AG20443 (cell line): Measurements from ENCODE around the gene ACKR3.
A peak's percentile ranks its signal among the peaks of the same experiment; 100 is the strongest.

Experiments used
- DNase-seq: peaks from one replicate; pipeline ENCODE4 v3.0.0; 2012; ENCODE audit warnings: low spot score, mixed read lengths

The ACKR3 gene

GRCh38 chr2:236570081-236570868, 650 bp downstream of the ACKR3 start:
- no peak for DNase-seq

GRCh38 chr2:236571145-236571544, 1.5 kb downstream of the ACKR3 start:
- no peak for DNase-seq

DNA sequence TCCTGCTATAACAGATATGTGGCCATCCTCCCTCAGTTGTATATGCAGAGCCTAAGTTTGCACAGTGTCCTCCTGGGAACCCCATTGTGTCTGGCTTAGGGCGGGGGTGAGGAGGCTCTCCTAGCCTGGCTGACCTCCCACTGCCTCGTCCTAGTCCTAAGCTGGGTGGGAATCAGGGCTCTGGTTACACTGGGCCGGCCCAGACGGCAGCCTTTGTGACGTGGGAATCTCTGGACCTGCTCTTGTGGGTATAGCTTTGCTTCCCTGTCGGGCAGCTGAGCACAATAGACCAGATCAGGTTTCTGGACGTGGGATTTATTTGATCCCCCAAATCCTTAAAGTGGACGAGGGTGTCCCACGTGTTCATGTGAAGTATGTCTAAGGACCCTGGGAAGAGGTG, 2.9 kb downstream of the ACKR3 start:
- DNase-seq, result peak; percentile 25

DNA sequence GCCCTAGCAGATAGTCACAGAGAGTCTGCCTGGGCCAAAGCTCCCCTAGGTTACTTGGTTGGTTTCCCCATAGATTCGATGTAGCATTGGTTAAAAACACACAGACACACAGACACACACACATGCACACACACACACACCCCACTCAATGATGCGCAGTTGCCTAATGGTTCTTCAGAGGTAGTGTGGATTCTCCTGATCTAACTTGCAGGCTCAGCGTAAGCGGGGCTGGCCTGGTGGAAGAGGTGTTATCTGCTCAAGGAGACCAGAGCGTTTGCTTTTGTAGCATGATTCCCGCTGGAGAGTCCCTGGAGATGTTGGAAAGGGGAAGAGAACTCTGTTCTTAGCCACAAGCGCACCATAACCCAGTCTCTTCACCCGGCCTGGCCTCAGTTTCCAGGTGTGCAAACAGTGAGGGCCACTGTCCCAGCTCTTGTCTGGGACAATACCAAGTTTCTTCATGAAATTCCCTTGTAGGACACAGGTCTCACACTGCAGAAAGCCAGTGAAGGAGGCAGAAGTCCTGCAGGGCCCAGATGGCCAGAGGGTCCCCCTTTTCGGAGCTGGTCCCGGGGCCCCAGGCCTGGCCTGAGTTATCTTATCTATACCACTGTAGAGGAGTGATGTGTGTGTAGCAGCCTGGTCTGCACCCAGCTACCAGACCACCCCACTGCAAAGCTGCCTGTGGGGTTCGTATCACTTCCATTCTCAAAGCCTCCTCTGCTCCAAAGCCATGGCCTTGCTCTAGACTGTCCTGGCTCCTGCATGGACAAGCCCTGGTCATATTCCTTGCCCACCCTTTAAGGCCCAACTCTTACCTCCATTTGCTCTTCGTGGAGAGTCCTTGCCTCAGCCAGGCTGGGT, 3.7 kb downstream of the ACKR3 start:
- no peak for DNase-seq

DNA sequence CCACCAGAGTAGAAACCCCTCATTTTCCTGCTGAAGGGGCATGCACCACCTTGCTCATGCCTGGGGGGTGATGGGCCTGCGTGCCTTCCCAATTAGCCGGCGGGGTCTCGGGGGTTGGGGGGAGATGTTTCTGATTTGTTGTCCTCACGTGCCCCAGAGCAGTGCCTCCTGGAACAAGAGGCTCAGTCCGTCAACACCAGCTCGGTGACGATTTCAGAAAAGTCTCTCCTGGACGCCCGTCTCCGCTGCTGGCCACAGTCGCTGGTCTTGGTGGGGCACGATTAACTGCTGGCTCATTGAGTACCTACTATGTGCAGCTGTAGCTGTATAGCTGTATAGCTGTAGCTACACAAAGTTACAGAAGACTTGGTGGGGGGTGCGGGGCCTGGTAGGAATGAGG, 4.4 kb downstream of the ACKR3 start:
- no peak for DNase-seq

DNA sequence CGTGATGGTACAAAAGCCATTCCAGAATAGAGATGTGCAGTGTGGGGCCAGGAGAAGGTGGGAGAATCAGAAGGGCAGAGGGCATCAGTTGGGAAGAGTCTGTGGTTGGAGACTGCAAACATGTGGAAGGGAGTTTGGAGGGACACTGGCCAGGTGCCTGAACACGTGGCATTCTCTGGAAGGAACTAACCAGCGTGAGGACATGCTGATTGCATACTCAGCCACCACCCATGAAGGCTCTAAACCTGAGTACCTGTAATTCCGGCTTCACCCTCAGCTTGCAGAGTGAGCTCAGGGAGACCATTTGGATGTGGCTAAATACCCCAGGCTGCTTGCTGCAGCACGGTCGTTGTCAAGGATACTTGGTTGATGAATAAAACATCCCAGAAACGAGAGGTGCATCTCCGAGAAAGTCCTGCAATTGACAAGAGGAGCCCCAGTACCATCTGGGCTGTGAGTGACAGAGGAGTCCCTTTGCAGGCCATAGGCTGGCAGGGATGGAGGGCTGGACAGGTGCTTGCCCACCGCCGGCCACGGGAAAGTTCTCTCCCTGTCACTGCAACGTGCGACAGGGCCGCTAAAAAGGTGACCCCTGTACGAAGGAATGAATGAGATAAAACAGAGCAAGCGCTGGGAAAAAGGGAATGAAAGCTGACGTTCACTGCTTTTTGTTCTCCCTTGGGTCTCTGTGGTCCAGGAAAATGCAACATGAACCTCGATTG, 5.0 kb downstream of the ACKR3 start:
- no peak for DNase-seq

DNA sequence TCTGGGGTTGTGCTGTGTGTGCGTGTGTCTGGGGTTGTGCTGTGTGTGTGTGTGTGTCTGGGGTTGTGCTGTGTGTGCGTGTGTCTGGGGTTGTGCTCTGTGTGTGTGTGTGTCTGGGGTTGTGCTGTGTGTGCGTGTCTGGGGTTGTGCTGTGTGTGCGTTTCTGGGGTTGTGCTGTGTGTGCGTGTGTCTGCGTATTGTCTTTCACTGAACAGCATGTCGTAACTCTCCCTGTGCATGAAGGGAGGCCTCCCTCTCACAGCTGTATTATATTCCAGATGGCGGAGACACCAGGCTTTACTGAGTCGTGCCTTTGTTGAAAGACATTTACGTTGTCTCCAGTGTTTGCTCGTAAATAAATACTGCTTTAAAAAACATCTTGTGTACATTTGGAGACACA, 5.9 kb downstream of the ACKR3 start:
- DNase-seq, result no peak

GRCh38 chr2:236576087-236576486, 6.5 kb downstream of the ACKR3 start:
- no peak for DNase-seq

- DNase-seq, result no peak
Measured at GRCh38 chr2:236576953-236577352, 7.3 kb downstream of the ACKR3 start.

GRCh38 chr2:236577481-236578410, 8.1 kb downstream of the ACKR3 start:
- DNase-seq, result no peak

DNA sequence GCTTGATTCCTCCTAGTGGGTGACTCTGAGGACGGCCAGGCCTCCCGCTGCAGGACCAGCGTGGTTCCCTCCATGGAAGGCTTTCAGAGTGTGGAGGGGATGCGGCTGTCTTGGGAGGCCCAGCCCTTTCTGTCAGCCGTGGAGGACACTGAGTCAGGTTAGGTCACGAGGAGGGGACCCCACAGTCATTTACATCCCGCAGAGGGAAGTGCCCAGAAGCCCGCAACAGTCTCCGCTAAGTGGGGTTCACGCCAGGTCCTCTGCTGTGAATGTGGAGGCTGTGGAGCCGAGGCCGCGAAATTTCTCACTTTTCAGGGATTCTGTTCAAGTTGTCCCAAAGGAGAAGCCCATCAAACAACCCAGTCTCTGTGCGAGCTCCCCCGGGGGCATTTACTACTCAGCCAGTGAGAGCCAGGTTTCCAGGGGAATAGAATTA, 8.8 kb downstream of the ACKR3 start:
- no peak for DNase-seq

- DNase-seq, result no peak
Measured at GRCh38 chr2:236579048-236579745, 9.6 kb downstream of the ACKR3 start.

GRCh38 chr2:236579746-236580315, 10.2 kb downstream of the ACKR3 start:
- no peak for DNase-seq

- no peak for DNase-seq
Measured at GRCh38 chr2:236580746-236581355, 11.2 kb downstream of the ACKR3 start.

DNA sequence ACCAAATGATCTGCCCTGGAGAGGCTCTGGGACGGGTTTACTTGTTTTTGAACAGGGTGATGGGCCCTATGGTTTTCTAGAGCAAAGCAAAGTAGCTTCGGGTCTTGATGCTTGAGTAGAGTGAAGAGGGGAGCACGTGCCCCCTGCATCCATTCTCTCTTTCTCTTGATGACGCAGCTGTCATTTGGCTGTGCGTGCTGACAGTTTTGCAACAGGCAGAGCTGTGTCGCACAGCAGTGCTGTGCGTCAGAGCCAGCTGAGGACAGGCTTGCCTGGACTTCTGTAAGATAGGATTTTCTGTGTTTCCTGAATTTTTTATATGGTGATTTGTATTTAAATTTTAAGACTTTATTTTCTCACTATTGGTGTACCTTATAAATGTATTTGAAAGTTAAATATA, 11.9 kb downstream of the ACKR3 start:
- DNase-seq, result no peak

GRCh38 chr2:236582968-236583367, 13.3 kb downstream of the ACKR3 start:
- no peak for DNase-seq

- no peak for DNase-seq
Measured at GRCh38 chr2:236583621-236584203, 14.1 kb downstream of the ACKR3 start.

DNA sequence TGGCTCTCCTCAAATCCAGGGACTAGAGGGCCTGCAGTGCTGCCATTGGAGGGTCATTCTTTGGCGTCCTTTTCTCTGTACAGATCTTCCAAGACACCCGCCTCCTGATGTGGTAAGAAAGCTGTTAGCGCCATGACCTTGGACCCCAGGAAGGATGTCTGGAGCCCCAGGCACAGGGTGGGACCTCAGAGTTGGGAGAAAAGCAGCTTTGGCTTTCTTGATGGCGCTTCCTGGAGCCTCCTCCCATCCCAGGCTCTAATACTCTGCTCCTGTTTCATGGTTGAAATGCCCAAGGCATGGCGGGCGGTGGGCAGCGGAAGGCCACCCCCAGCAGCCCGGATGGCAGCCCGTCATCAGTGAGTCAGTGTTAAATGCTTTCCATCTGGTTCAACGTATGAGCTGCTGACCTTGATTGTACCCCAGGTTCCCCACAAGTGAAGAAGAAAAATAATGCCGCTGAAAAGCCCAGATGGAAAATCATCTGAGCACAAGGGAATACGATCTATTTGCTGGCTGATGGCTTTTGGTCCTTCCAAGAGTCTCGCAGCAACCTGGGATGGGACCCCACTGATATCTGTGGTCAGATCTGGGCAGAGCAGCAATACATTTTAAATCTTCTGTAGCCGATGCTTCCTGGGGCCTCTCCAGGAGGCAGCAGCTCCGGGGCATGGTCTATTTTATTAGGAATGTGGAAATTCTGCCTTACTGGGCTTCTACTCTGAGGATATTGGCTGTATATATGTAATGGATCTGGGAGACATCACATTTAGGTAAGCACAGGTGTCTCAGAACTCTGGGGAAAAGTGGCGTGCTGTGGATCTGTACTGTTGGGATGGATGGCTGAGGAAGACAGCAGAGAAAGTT, 15.1 kb downstream of the ACKR3 start:
- DNase-seq, result no peak

DNA sequence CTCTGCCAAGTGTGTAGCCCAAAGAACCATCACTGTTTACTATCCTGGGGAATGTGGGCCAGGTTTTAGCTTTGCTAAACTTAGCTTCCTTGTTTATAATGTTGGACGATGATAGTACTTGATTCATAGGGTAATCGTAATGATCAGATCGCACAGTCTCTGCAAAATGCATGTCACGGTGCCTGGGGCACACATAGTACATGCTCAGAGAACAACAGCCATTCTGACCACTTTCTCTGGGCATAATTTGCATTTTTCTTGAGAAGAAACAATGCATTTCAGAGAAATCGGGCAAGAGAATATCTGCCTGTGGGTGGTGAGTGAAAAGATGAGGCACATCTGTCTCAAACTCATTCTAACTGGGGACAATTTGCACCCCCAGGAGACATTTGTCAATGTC, 16.3 kb downstream of the ACKR3 start:
- DNase-seq, result no peak
